ENCODE measurements around the gene CNTNAP2.

DNA sequence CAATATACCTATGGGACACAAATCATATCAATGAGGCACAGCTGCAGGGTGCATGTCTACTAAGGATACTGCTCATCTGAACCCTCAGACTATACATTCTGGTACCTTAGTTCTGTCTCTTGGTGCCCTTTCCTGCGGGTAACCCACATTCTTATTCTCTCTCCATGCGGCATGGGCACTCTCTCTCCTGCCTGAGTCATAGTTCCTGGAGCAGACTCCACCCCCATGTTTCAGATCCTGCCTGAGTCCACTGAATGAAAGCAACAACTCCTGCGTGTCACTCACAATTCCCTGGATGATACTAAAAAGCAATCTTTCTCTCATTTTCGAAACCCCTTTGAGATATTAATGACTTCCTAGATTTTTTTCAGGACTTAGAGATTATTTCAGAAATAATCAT, 1820.8 kb downstream of the CNTNAP2 start:
- TF ChIP-seq, protein P1, sequence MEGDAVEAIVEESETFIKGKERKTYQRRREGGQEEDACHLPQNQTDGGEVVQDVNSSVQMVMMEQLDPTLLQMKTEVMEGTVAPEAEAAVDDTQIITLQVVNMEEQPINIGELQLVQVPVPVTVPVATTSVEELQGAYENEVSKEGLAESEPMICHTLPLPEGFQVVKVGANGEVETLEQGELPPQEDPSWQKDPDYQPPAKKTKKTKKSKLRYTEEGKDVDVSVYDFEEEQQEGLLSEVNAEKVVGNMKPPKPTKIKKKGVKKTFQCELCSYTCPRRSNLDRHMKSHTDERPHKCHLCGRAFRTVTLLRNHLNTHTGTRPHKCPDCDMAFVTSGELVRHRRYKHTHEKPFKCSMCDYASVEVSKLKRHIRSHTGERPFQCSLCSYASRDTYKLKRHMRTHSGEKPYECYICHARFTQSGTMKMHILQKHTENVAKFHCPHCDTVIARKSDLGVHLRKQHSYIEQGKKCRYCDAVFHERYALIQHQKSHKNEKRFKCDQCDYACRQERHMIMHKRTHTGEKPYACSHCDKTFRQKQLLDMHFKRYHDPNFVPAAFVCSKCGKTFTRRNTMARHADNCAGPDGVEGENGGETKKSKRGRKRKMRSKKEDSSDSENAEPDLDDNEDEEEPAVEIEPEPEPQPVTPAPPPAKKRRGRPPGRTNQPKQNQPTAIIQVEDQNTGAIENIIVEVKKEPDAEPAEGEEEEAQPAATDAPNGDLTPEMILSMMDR (IDR thresholded peaks at IDR 0.05): no peak
- no peak for TF ChIP-seq POLR2A (IDR thresholded peaks at IDR 0.05)

Data from lower leg skin (tissue), 3 donors.